Glutamatergic neuron (in vitro differentiated cells): ENCODE results near the gene CXXC1. TPM values are rescaled to one million over a fixed set of nuclear protein-coding genes. Genes with fewer than 3 reads are reported as not detected.

Experiments
- DNase-seq: peaks from one replicate; pipeline ENCODE4 v3.0.0; 2022
- H3K27ac Mint-ChIP-seq: one replicate; pipeline ENCODE4 v1.8.0; 2020; ENCODE audit warnings: mild to moderate bottlenecking, mixed read lengths, inconsistent platforms; ENCODE audit not compliant: unreplicated experiment
- H3K27me3 Mint-ChIP-seq: one replicate; pipeline ENCODE4 v1.8.0; 2020; ENCODE audit warnings: mild to moderate bottlenecking, moderate library complexity, mixed read lengths, inconsistent platforms; ENCODE audit not compliant: unreplicated experiment
- H3K36me3 Mint-ChIP-seq: one replicate; pipeline ENCODE4 v1.8.0; 2020; ENCODE audit warnings: mild to moderate bottlenecking, mixed read lengths, inconsistent platforms; ENCODE audit not compliant: unreplicated experiment
- H3K4me1 Mint-ChIP-seq: one replicate; pipeline ENCODE4 v1.8.0; 2020; ENCODE audit warnings: mild to moderate bottlenecking, low read depth, mixed read lengths, inconsistent platforms; ENCODE audit not compliant: unreplicated experiment
- H3K4me3 Mint-ChIP-seq: one replicate; pipeline ENCODE4 v1.8.0; 2020; ENCODE audit warnings: mild to moderate bottlenecking, mixed read lengths, inconsistent platforms; ENCODE audit not compliant: unreplicated experiment
- H3K9me3 Mint-ChIP-seq: one replicate; pipeline ENCODE4 v1.8.0; 2020; ENCODE audit warnings: mild to moderate bottlenecking, moderate library complexity, mixed read lengths, inconsistent platforms; ENCODE audit not compliant: unreplicated experiment
- total RNA-seq: library from RNA; stranded (reverse); fragmentation: NEBNext Ultra II Directional; extraction: Animal tissue kit (Norgen Biotek cat#: 25700); gene quantifications from one replicate; pipeline ENCODE4 v1.2.1, GENCODE V29; 2021; ENCODE audit not compliant: unreplicated experiment
- TF ChIP-seq, protein P1 (sequence below): fragments of 200-600 bp; sonication (generic); IDR thresholded peaks from one replicate; pipeline ENCODE4 v1.5.0; 2021; ENCODE audit not compliant: partially characterized antibody, unreplicated experiment

CXXC1 gene
- total RNA-seq, 1 donor from 2014 or later, result 66.3 TPM

DNA sequence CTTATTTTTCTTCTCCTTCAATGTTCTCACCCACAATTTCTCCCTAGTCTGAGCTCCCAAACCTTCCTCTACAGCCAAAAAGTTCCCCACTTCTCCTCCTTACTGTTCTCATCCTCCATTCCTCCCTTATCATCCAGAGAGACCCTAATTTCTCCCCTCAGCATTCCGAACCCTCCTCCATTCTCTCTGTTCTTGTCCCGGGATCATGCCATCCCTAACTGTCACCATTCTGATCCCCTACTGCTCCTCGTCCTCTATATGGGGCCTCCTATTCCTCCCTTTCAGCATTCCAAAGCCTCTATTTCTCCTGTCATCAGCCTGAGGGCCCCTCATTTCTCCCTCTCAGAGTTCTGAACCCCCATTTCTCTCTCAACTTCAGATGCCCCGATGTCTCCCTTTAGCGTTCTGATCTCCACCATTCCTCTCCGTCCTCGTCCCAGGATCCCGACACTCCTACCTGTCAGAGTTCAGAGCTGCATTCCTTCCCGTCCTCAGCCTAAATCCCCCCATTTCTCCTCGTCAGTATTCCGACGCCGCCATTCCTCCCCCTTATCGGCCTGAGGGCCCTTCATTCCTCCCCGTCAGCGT is 6.7 kb downstream of the CXXC1 start:
- TF ChIP-seq, protein P1, sequence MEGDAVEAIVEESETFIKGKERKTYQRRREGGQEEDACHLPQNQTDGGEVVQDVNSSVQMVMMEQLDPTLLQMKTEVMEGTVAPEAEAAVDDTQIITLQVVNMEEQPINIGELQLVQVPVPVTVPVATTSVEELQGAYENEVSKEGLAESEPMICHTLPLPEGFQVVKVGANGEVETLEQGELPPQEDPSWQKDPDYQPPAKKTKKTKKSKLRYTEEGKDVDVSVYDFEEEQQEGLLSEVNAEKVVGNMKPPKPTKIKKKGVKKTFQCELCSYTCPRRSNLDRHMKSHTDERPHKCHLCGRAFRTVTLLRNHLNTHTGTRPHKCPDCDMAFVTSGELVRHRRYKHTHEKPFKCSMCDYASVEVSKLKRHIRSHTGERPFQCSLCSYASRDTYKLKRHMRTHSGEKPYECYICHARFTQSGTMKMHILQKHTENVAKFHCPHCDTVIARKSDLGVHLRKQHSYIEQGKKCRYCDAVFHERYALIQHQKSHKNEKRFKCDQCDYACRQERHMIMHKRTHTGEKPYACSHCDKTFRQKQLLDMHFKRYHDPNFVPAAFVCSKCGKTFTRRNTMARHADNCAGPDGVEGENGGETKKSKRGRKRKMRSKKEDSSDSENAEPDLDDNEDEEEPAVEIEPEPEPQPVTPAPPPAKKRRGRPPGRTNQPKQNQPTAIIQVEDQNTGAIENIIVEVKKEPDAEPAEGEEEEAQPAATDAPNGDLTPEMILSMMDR, result no peak
- Mint-ChIP-seq H3K4me1 (peaks cover 7% of the 10 kb centered on the region), H3K27me3 (peaks cover 4% of the 10 kb centered on the region), H3K4me3 (peak overlapping the region; percentile 95), H3K27ac (peak overlapping the region; percentile 86), H3K36me3 (peaks cover 4% of the 10 kb centered on the region), H3K9me3 (peaks cover 9% of the 10 kb centered on the region)
- DNase-seq, result no peak

DNA sequence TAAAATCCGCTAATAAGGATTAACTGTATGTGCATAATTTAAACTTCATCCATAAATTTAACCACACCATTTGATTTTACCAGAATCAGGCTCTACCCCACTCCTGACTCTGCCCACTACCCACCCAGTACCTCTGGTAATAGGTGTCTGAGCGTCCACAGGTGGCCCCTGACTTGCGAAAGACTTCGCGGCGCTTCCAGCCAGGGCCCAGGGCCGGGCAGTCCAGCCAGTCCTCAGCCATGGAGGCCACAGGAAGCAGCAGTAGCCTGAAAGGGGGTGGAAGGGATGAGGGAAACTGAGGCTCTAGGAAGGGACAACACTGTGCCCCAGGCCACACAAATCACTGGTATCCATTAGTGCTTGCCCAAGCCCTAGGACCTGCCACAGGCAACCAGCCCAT is 7.7 kb downstream of the CXXC1 start:
- peaks cover 10% of the 10 kb centered on the region for H3K9me3 Mint-ChIP-seq
- DNase-seq, result no peak
- TF ChIP-seq, protein P1, result no peak
- peaks cover 4% of the 10 kb centered on the region for H3K36me3 Mint-ChIP-seq
- H3K27ac Mint-ChIP-seq, result no peak overlapping the region
- H3K27me3 Mint-ChIP-seq, result peaks cover 4% of the 10 kb centered on the region
- no peak overlapping the region for H3K4me3 Mint-ChIP-seq
- peaks cover 7% of the 10 kb centered on the region for H3K4me1 Mint-ChIP-seq

DNA sequence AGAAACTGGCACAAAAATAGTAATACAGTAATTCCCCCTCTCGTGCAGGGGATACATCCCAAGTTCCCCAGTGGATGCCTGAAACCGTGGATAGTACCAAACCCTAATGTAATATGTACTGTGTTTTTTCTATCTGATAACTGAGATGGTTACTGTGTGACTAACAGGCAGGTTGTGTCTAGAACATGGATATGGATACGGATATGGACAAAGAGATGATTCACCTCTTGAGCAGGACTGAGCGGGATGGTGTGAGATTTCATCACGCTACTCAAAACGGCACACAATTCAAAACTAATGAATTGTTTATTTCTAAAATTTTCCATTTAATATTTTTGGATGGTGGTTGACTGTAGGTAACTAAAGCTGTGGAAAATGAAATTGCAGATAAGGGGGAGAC is 9.6 kb downstream of the CXXC1 start:
- H3K9me3 Mint-ChIP-seq, result peaks cover 9% of the 10 kb centered on the region
- peaks cover 4% of the 10 kb centered on the region for H3K27me3 Mint-ChIP-seq
- no peak overlapping the region for H3K4me3 Mint-ChIP-seq
- H3K4me1 Mint-ChIP-seq, result peaks cover 7% of the 10 kb centered on the region
- no peak overlapping the region for H3K27ac Mint-ChIP-seq
- TF ChIP-seq, protein P1, result no peak
- DNase-seq, result no peak
- no peaks in the 10 kb centered on the region for H3K36me3 Mint-ChIP-seq

DNA sequence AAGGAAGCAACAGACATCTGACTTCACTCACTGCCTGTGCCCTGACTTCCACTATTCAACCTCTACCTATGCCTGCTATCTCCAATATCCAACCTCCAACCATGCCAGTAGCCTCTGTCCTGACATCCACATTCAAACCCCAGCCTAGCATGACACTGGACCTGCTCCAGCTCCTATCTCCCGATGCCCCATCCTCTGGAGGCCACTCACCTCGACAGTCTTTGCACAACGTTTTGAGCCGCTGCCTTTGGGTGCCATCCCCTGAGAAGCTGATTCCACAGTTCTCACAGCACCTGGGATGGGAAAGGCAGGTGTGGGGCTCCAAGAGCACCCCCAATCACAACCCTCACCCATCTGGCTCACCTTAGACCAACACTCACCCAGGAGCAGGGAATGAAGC is 11.0 kb downstream of the CXXC1 start:
- Mint-ChIP-seq H3K27me3 (peaks cover 5% of the 10 kb centered on the region), H3K9me3 (peaks cover 6% of the 10 kb centered on the region), H3K4me1 (peaks cover 7% of the 10 kb centered on the region), H3K27ac (no peak overlapping the region), H3K36me3 (no peaks in the 10 kb centered on the region), H3K4me3 (no peak overlapping the region)
- DNase-seq, result no peak
- TF ChIP-seq, protein P1, result no peak

DNA sequence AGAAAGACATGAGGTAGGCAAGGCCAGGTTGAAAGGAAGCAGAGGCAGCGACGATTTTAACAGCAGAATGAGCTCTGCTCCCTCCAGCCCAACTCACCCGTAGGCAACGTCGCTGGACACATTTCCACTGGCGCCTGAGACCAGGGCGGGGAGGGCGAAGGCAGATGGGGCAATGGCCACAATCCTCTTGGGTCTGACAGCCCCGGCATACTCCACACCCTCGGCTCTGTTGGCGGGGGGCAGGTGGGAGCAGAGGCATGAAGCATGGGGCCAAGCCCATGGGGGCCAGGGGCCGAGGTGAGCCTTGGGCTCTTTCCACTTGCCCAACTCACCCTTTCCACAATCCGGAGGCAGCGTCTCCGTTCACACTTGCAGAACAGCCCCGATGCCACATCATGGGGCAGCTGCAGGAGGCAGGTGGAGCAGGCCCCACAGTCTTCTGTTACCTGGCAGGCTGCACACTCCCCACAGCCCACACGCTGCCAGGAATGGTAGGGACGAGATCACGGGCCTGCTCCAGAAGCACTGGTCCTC is 11.9 kb downstream of the CXXC1 start:
- no peaks in the 10 kb centered on the region for H3K36me3 Mint-ChIP-seq
- H3K4me3 Mint-ChIP-seq, result no peak overlapping the region
- H3K4me1 Mint-ChIP-seq, result peaks cover 5% of the 10 kb centered on the region
- H3K27ac Mint-ChIP-seq, result no peak overlapping the region
- H3K27me3 Mint-ChIP-seq, result peaks cover 3% of the 10 kb centered on the region
- TF ChIP-seq, protein P1, result no peak
- peaks cover 6% of the 10 kb centered on the region for H3K9me3 Mint-ChIP-seq
- DNase-seq, result no peak
